HG03064 (cell line): Measurements from ENCODE around the gene DCAF12.
A peak's percentile ranks its signal among the peaks of the same experiment; 100 is the strongest.
"Not testable (repeated sequence)": the region's sequence is repeated elsewhere in the genome, so short reads cannot be mapped to it uniquely, and the experiment has no call there.

ENCODE experiments used
- ATAC-seq: cut with Tn5 transposase; IDR thresholded peaks from one replicate; pipeline ENCODE4 v1.9.1; 2021; ENCODE audit warnings: low read depth; ENCODE audit not compliant: unreplicated experiment

Gene DCAF12

DNA sequence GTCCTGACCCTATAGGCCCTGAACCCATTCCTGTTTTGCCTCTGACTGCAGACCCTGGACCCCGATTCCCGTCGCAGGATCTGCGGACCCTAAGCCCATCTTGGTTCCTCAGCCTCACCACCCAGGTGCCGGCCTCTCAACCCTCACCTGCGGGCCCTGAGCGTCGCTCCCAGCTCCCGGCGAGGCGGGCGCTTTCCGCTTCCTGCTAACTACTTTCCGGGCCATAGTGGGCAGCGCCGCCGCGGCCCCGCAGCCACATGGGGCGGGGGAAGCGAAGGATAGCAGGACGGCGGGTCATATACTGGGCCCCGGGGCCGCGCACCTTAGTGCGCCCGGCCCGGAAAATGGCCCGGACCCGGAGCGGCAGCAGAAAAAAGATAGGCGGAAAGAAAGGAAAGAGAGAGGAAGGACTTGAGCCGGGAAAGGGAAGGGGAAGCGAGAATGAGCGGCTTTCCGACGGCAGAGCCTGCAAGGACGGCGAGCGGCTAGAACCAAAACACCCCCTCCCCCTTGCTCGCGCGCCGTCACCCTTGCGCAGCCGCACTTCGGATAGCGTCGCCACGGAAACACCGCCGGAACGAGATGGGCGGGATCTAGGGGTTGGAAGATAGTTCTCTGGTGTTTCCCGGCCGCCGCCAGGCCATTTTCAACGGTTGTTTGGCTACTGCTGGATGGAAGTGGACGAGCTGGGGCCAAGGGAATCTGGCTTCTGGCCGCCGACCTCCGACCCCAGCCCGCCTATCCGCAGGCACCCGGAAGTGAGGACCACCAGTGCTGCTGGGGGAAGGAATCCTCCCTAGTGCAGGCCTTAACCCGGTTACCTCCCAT is at the start of gene DCAF12:
Gene DCAF12, minus strand, starts transcription at position 492 of the 828 bp plus-strand sequence. Its CDS starts 267 bp downstream, at position 225.
- peak; percentile 73 for ATAC-seq

DNA sequence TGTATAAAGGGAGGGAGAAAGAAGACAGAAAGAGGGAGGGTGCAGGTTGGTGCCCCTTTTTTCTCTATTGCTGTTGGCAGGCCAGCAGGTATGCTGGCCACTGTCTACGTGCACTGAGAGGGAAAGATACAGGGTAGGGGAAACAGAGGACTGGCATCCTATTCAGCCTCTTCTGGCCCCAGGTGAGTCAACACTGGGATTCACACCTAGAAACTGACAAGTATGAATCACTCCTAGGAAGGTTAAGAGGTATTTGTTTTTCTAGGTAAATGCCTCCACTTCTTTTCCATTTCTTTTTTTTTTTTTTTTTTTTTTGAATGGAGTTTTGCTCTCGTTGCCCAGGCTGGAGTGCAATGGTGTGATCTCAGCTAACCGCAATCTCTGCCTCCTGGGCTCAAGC is 49.6 kb upstream of the DCAF12 start:
- no peak for ATAC-seq

DNA sequence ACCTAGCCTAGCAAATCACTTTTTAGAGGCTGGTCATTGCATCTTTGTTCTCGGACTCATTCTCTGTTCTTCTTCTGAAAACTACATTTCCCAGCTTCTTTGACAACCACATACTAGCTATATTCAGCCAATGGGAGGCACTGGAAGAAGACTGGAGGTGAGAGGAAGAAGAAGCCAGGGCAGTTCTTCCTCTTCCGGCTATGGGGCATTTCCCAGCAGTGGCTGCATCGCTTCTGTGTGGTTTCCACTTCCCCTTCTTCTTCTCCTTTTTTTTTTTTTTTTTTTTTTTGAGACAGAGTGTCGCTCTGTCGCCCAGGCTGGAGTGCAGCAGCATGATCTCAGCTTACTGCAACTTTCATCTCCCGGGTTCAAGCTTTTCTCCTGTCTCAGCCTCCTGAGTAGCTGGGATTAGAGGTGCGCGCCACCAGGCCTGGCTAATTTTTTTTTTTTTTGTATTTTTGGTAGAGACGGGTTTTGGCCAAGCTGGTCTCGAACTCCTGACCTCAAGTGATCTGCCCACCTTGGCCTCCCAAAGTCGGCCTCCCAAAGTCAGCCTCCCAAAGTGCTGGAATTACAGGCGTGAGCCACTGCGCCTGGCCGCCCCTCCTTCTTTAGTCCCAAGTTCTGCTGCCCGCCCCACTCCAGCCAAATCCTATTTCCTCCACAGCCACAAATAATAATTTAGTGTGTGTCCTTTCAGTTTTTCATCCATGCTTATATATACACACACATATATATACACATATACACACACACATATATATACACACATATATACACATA is 45.4 kb upstream of the DCAF12 start:
- ATAC-seq = no peak

DNA sequence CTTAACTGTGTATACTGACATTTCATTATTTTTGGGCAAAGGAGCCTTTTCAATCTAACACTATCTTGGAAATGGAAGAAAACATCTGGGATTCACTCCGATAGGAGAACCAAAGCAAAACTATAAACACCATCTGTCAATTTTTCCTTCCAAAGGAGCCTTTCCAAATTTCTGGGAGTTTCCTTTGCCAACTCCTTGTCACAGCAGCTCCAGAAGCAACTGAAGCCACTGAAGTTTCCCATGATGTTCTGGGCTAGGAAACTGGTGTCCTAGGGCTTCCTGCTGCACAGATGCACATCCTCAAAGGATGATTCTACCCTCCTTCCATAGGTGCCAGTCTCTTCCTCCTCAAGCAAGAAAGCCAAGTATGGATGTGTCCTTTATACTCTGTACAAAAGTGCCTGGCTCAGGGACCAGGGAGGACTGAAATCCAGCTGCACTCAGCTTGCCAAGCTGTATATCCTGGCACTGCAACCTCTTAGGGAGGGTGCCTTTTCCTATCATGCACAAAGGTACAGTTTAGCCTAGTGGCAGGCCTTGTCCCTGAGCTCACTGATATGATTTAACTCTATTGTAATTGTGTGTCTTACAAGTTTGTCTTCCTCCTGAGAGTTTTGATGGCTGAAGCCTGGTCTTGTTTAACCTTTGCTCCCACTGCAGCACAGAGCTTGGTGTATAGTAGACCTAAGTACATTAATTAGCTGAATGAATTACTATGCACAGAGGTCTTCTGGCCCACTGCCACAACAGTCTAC is 43.9 kb upstream of the DCAF12 start:
- ATAC-seq = no peak

DNA sequence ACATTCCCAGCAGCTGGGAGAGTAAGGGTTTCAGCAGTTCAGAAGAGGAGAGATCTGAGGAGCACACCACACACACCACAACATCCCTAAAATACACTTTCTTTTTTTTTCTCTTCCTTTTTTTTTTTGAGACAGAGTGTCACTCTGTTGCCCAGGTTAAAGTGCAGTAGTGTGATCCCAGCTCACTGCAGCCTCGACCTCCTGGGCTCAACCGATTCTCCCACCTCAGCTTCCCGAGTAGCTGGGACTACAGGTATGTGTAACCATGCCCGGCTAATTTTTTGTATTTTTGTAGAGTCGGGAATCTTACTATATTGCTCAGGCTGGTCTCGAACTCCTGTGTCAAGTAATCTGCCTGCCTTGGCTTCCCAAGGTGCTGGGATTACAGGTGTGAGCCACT is 42.6 kb upstream of the DCAF12 start:
- ATAC-seq = no peak

DNA sequence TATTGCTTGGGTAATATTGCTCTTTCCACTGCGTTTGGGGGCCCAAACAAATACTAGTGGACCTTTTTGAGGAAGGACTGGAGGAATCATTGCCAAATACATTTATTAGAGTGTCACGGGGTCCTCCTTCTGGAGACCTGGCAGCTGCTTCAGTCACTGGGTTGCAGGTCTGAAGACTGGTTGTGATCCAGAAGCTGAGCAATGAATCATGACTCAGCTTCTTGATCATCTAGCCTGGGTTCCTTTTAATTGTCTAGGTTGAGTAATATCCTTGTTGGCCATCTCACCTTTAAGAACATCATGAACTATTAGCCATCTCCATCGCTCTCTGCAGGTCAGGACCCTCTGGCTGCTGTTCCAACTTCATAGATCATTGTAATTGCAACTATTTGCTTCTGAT is 36.9 kb upstream of the DCAF12 start:
- no peak for ATAC-seq

DNA sequence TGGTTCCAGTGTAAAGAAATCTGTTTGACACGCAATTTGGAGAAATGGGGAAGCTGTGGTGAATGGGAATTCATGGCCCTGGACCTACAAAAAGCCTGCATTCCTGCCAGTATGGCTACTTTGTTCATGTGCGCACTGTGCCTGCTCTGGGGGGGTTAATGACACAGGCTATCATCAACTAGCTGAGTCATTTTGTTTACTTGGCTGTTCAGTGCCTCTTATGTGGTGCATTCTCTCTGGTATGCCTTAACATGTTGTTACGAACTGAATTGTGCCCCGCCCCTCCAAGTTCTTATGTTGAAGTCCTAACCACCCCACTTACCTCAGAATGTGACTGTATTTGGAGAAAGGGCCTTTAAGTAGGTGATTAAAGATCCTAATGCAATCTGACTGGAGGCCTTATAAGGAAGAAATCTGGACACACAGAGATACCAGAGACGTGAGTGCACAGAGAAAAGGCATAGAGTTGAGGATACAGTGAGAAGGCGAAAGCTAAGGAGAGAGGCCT is 31.9 kb upstream of the DCAF12 start:
- ATAC-seq = no peak

DNA sequence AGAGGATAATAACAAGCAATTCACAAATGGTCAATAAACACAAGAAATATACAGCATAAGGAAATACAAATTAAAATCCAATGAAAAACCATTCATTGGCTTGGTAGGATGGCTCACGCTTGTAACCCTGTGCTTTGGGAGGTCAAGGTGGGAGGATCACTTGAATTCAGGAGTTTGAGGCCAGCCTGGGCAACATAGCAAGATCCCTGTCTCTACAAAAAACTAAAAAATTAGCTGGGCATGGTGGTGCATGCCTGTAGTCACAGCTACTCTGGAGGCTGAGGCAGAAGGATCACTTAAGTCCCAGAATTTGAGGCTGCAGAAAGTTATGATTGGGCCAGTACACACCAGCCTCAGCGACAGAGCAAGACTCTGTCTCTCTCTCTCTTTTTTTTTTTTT is 31.4 kb upstream of the DCAF12 start:
- ATAC-seq = no peak

DNA sequence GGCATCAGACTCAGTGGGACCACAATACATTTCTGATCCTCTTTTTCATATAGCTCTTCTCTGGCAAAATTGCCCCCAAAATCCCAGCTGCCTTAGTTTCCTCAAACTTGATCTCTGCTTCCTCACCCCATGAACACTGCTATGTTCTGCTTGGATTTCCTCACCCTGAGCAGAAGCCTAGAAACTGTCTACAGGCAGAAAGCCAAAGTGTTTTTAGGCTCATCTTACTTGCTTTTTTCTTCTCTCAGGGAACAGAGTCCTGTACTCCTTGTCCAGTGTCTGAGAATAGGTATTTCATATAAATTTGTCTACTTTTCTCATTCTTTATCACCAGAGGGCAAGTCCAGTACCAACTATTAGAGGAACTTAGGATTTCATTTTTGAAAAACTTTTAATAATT is 30.8 kb upstream of the DCAF12 start:
- ATAC-seq = no peak

DNA sequence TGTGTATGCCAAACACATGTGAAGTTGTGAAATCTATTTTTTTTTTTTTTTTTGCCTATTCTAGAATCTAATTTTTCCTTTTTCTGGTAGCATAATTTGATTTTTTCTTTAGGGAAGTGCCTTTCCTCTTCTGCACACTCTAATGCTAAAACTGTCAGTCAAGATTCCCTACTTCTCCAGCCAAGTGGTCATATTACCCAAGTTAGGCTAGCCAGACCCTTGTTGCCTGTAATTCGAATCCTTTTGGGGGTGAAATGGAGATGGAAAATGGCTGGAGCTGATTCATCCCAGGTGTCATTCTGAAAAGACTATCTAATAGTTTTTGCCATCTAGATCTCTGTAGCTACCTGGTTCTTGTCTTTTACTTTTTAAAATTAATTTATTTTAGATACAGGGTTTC is 27.6 kb upstream of the DCAF12 start:
- ATAC-seq = no peak

DNA sequence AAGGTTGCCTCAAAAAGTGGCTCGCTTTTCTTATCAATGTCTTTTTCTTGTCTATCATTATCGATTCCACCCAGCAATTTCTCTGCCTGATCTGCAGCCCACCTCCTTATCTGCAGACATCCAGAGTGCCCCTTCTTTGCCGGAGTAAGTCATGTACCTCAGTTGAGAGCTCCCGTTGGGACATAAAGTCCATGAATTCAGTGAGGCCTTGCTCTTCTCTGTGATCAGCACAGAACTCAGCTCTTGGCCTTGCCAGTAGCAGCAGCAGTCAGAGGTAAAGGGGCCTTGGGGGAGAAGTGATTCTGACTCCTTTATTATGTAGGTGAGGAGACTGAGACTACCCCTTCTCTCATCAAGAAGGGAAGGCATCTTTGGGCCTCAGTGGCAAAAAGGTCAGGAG is 24.9 kb upstream of the DCAF12 start:
- ATAC-seq = no peak

DNA sequence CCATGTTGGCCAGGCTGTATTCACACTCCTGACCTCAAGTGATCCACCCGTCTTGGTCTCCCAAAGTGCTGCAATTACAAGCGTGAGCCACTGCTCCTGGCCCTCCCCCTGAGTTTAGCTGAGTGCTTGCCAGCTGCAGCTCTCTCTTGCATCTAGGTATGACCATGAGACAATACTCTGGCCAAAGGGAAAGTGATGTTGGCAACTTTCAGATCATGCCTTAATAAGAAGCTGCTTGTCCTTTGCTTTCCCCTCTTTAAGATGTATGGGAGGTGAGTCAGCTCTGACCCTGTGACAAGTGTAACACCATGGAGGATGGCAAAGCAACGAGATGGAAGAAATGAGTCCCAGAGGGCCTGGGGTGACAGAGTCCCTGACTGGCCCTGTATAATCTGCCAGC is 18.7 kb upstream of the DCAF12 start:
- ATAC-seq = no peak

DNA sequence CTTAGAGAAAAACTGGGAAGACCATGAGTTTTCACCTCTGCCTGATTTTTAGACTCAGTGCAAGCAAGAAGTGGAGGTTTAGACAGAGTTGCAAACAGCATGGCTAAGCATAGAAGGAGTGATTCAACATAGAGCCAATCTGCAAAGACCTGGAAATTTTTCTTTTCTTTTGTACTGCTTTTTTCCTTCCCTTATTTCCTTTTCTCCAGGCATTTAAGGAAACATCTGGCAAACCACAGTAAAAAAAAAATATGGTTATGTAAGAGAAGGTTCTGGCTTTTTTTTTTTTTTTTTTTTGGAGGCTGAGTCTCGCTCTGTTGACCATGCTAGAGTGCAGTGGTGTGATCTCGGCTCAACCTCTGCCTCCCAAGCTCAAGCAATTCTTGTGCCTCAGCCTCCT is 16.6 kb upstream of the DCAF12 start:
- no peak for ATAC-seq

DNA sequence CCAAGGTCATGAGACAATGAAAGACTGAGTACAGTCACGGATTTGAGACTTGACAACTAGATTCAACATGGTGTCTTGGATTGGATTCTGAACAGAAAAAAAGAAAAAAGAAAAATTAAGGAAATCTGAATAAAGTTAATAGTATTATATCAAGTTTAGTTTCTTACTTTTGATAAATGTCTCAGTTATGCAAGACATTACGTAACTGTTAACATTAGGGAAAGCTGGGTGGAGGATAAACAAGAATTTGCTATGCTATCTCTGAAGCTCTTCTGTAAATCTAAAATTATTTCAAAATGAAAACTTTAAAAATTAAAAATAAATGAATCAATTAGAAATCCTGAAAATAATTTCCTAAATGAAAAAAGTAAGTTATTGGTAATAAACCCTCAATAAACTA is 14.4 kb upstream of the DCAF12 start:
- no peak for ATAC-seq

DNA sequence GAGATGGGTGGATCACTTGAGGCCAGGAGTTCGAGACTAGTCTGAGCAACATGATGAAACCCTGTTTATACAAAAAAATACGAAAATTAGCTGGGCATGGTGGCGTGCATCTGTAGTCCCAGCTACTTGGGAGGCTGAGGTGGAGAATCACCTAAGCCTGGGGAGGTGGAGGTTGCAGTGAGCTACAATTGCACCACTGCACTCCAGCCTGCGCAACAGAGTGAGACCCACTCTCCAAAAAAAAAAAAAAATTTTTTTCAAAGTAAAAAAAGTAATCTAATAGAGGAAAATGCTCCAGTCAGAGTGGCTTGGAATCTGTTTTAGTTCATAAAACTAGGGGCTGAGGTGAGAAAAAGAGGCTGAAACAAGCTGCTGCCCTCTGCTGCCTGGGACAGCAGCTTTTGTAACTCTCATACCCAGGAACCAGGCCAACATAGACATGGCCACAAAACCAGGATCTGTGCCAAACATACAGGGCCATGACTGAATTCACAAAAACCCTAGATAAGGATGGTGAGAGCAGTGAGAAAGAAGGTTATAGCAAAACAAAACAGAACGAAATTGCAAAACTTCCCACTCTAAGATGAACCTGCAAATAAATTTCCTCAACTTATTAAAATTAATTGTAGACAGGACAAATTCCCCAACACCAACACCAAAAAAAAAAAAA is 13.1 kb upstream of the DCAF12 start:
- ATAC-seq = no peak

DNA sequence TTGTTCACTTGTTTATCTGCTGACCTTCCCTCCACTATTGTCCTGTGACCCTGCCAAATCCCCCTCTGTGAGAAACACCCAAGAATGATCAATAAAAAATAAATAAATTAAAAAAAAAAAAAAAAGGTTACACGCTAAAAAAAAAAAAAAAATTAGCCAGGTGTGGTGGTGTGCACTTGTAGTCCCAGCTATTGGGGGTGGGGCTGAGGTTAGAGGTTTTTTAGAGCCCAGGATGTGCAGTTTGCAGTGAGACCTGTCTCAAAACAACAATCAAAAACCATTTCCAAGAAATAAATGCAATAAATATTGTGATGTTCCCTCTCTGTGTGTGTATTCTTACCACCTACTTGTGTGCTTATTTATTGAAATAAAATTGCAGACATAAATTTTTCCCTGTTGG is 12.1 kb upstream of the DCAF12 start:
- not testable (repeated sequence) for ATAC-seq

DNA sequence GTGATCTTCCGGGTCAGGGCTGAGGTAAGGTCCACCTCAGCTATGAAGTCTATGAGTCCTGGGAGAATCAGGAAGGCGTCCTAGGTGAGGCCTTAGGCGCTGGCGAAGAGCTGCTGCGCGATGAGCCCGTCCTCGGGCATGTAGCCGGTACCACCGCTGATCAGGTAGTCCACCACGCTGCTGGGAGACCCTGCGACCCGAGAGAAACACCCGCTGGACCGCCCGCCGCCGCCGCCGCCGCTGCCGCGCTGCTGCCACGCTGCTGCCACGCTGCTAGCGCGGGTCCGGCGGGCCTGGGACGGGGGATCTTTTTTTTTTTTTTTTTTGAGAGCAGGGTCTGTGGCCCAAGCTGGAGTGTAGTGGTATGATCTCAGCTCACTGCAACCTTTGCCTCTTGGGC is 8.0 kb upstream of the DCAF12 start:
- no peak for ATAC-seq

DNA sequence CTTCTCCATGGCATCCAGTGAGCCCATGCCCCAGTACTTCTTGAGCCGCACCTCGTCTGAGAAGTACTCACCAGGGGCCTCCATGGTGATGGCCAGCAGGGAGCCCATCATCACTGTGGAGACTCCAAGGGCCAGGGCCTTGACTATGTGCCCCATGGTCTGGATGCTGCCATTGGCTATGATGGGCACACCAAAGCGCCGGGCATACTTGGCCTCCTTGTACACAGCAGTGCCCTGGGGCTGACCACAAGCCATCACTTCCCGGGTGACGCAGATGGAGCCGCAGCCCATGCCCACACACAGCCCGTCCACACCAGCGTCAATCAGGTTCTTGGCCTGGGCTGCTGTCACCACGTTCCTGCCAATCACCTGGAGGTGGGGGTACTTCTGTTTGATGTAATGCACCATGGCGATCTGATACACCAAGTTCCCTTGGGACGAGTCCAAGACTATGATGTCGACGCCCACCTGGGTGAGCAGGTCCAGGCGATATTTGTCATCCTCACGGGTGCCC is 7.0 kb upstream of the DCAF12 start:
- ATAC-seq = no peak

DNA sequence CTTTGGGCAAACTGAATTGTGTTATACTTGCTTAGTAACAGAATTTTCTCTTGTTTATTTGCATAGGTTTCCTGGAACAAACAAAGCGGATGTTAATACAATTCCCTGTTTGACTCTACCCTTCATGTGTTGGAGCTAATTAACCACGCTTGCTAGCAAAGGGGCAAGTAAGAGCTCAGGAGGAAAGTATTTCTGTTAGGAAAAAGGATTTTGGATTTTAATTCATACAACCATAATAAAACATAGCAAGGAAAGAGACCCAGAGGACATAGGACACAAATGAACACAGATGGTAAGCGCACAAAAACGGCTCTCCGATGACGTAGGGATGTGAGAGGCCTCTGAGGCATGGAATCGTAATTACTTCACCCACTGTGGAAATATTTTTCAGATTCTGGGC is 5.1 kb upstream of the DCAF12 start:
- ATAC-seq = no peak
